WTC11 (cell line): ENCODE data around the gene LRRC37A3. TPM values are rescaled to one million over a fixed set of nuclear protein-coding genes. Genes with fewer than 3 reads are reported as not detected.
A peak's percentile ranks its signal among the peaks of the same experiment; 100 is the strongest.

Source experiments
- ATAC-seq: fragments of 200-7000 bp; cut with Tn5 transposase; 2 replicates; pipeline ENCODE4 v1.10.0; 2021; ENCODE audit warnings: mild to moderate bottlenecking, moderate library complexity
- CTCF ChIA-PET: fragments of 300-600 bp; sonication (Branson Sonifier 250); formaldehyde crosslinking; loops from one replicate; lab custom pipeline; 2021; ENCODE audit warnings: antibody characterized with exemption; lab: Charles Lee
- POLR2A ChIA-PET: fragments of 350-600 bp; sonication (Branson Sonifier 250); formaldehyde crosslinking; loops from one replicate; lab custom pipeline; 2021; ENCODE audit warnings: antibody characterized with exemption; lab: Charles Lee
- DNase-seq: peaks from one replicate; pipeline ENCODE4 v3.0.0; 2021; ENCODE audit warnings: low spot score
- H3K27ac Mint-ChIP-seq: 2 replicates; pipeline ENCODE4 v1.8.0; 2021; ENCODE audit warnings: mixed read lengths
- H3K27me3 Mint-ChIP-seq: 2 replicates; pipeline ENCODE4 v1.8.0; 2021; ENCODE audit warnings: low read depth, mild to moderate bottlenecking, moderate library complexity, mixed read lengths
- H3K36me3 Mint-ChIP-seq: 2 replicates; pipeline ENCODE4 v1.8.0; 2021; ENCODE audit warnings: mixed read lengths
- H3K4me1 Mint-ChIP-seq: 2 replicates; pipeline ENCODE4 v1.8.0; 2022; ENCODE audit warnings: mixed read lengths
- H3K4me3 Mint-ChIP-seq: 2 replicates; pipeline ENCODE4 v1.8.0; 2021; ENCODE audit warnings: mild to moderate bottlenecking, moderate library complexity, mixed read lengths
- H3K9me3 Mint-ChIP-seq: 2 replicates; pipeline ENCODE4 v1.8.0; 2021; ENCODE audit warnings: mixed read lengths
- ARID4B ChIP-seq: sonication (generic); formaldehyde crosslinking; IDR thresholded peaks from 2 replicates; pipeline ENCODE4 v1.8.0; 2023; ENCODE audit warnings: missing genetic modification reagents, mild to moderate bottlenecking, borderline replicate concordance
- CBFB ChIP-seq: sonication (generic); formaldehyde crosslinking; IDR thresholded peaks from 2 replicates; pipeline ENCODE4 v1.8.1; 2022; ENCODE audit warnings: mild to moderate bottlenecking, low read depth, missing genetic modification reagents
- CREB1 ChIP-seq: sonication (generic); formaldehyde crosslinking; IDR thresholded peaks from 2 replicates; pipeline ENCODE4 v1.8.0; 2023; ENCODE audit warnings: mild to moderate bottlenecking, missing genetic modification reagents
- CTCF ChIP-seq: fragments of 200-600 bp; IDR thresholded peaks from 2 replicates; pipeline ENCODE4 v1.8.0; 2022; ENCODE audit warnings: antibody characterized with exemption
- E2F1 ChIP-seq: sonication (generic); formaldehyde crosslinking; IDR thresholded peaks from 2 replicates; pipeline ENCODE4 v1.8.0; 2022; ENCODE audit warnings: mild to moderate bottlenecking, missing genetic modification reagents
- ETV6 ChIP-seq: sonication (generic); formaldehyde crosslinking; IDR thresholded peaks from 2 replicates; pipeline ENCODE4 v1.8.1; 2022; ENCODE audit warnings: mild to moderate bottlenecking, missing genetic modification reagents
- GABPB1 ChIP-seq: sonication (generic); formaldehyde crosslinking; IDR thresholded peaks from 2 replicates; pipeline ENCODE4 v1.8.1; 2023; ENCODE audit warnings: mild to moderate bottlenecking, missing genetic modification reagents
- HMGXB4 ChIP-seq: sonication (generic); formaldehyde crosslinking; IDR thresholded peaks from 2 replicates; pipeline ENCODE4 v1.8.1; 2023; ENCODE audit warnings: mild to moderate bottlenecking, moderate library complexity, missing genetic modification reagents
- KAT7 ChIP-seq: sonication (generic); formaldehyde crosslinking; IDR thresholded peaks from 2 replicates; pipeline ENCODE4 v1.8.1; 2023; ENCODE audit warnings: missing genetic modification reagents, mild to moderate bottlenecking, borderline replicate concordance
- SMAD3 ChIP-seq: sonication (generic); formaldehyde crosslinking; IDR thresholded peaks from 2 replicates; pipeline ENCODE4 v1.8.0; 2022; ENCODE audit warnings: missing genetic modification reagents, mild to moderate bottlenecking, borderline replicate concordance
- TP53 ChIP-seq: sonication (generic); formaldehyde crosslinking; IDR thresholded peaks from 2 replicates; pipeline ENCODE4 v1.8.1; 2023; ENCODE audit warnings: mild to moderate bottlenecking, missing genetic modification reagents
- ZNF121 ChIP-seq: sonication (generic); formaldehyde crosslinking; IDR thresholded peaks from 2 replicates; pipeline ENCODE4 v1.8.0; 2023; ENCODE audit warnings: missing genetic modification reagents
- ZNF138 ChIP-seq: sonication (generic); formaldehyde crosslinking; conservative IDR thresholded peaks from 2 replicates; pipeline ENCODE4 v1.8.1; 2022; ENCODE audit warnings: mild to moderate bottlenecking, moderate library complexity, missing genetic modification reagents
- ZNF232 ChIP-seq: sonication (generic); formaldehyde crosslinking; IDR thresholded peaks from 2 replicates; pipeline ENCODE4 v1.8.0; 2022; ENCODE audit warnings: mild to moderate bottlenecking, missing genetic modification reagents
- ZNF281 ChIP-seq: sonication (generic); formaldehyde crosslinking; IDR thresholded peaks from 2 replicates; pipeline ENCODE4 v1.8.0; 2023; ENCODE audit warnings: mild to moderate bottlenecking, missing genetic modification reagents
- ZNF671 ChIP-seq: fragments of 250-450 bp; sonication (Bioruptor Pico); IDR thresholded peaks from 2 replicates; pipeline ENCODE4 v1.8.0; 2021; ENCODE audit warnings: mild to moderate bottlenecking
- total RNA-seq: library from RNA; stranded (reverse); gene quantifications from 3 replicates; pipeline ENCODE4 v1.2.3, GENCODE V29; 2021

The LRRC37A3 gene
- total RNA-seq, 1 experiment from 2014 or later = 4.4 TPM

- H3K36me3 Mint-ChIP-seq = no peaks in the 10 kb centered on the region
- ATAC-seq = peak; percentile 94
- H3K27ac Mint-ChIP-seq = no peak overlapping the region
- no peaks in the 10 kb centered on the region for H3K9me3 Mint-ChIP-seq
- no peak overlapping the region for H3K4me3 Mint-ChIP-seq
- POLR2A ChIA-PET = no interaction called here
- H3K4me1 Mint-ChIP-seq = peaks cover 2% of the 10 kb centered on the region; the same call in 1 of the 2 replicates
- peak; percentile 80 for DNase-seq
- CTCF ChIA-PET = interaction anchor here (0.6 to 2.1 kb wide), 16 partner anchors 12 to 446 kb away, joined by 3 to 20 read pairs (median 4); partner anchors contain the start of gene LRRC37A3
- no peak for TF ChIP-seq ARID4B (CRISPR knock-in tag)
- TF ChIP-seq ZNF281 (CRISPR knock-in tag) = no peak
- TF ChIP-seq GABPB1 (CRISPR knock-in tag) = no peak
- no peak for TF ChIP-seq CBFB (CRISPR knock-in tag)
- TF ChIP-seq ZNF121 = no peak
- no peak for TF ChIP-seq CREB1 (CRISPR knock-in tag)
- no peak for TF ChIP-seq TP53 (CRISPR knock-in tag)
- no peak for TF ChIP-seq SMAD3
- TF ChIP-seq KAT7 (CRISPR knock-in tag) = no peak
- 0 out of 2 replicates have a peak, but pooled peaks have one; percentile 49 for TF ChIP-seq HMGXB4 (CRISPR knock-in tag)
- TF ChIP-seq CTCF = peak; percentile 52
- no peak for TF ChIP-seq E2F1 (CRISPR knock-in tag)
- TF ChIP-seq ZNF671 (CRISPR knock-in tag) = no peak
- no peak for TF ChIP-seq ZNF232 (CRISPR knock-in tag)
- no peak for TF ChIP-seq ZNF138
- no peak for TF ChIP-seq ETV6 (CRISPR knock-in tag)
- no peaks in the 10 kb centered on the region for H3K27me3 Mint-ChIP-seq
These were observed 19.7 kb upstream of the LRRC37A3 start for GRCh38 chr17:64938925-64939474.
